HG03439 (cell line): ENCODE data around the gene SKP1.

Source experiments
- ATAC-seq: cut with Tn5 transposase; IDR thresholded peaks from one replicate; pipeline ENCODE4 v1.9.1; 2021; ENCODE audit warnings: mild to moderate bottlenecking, moderate library complexity; ENCODE audit not compliant: unreplicated experiment

SKP1 gene

GRCh38 chr5:134113902-134114875 is 62.6 kb downstream of the SKP1 start, which contains the start of gene TCF7:
TCF7 (plus strand) TSS chr5:134114681; CDS start chr5:134114907, 226 bp downstream.
- ATAC-seq: peak; percentile 78

- no peak for ATAC-seq
Observed at GRCh38 chr5:134113363-134113889, 63.3 kb downstream of the SKP1 start.

- no peak for ATAC-seq
Observed at GRCh38 chr5:134112726-134113362, 63.9 kb downstream of the SKP1 start.

GRCh38 chr5:134111741-134112647 is 64.8 kb downstream of the SKP1 start:
- ATAC-seq: no peak

GRCh38 chr5:134110382-134110781 is 66.4 kb downstream of the SKP1 start:
- no peak for ATAC-seq

- no peak for ATAC-seq
Observed at GRCh38 chr5:134107779-134108178, 69.0 kb downstream of the SKP1 start.

- no peak for ATAC-seq
Observed at GRCh38 chr5:134106991-134107701, 69.6 kb downstream of the SKP1 start.

GRCh38 chr5:134103998-134104654 is 72.6 kb downstream of the SKP1 start:
- no peak for ATAC-seq

- no peak for ATAC-seq
Observed at GRCh38 chr5:134103397-134103796, 73.4 kb downstream of the SKP1 start.

GRCh38 chr5:134101686-134102439 is 74.9 kb downstream of the SKP1 start:
- ATAC-seq: no peak

- ATAC-seq: peak; percentile 64
Observed at GRCh38 chr5:134100283-134101091, 76.3 kb downstream of the SKP1 start.

- no peak for ATAC-seq
Observed at GRCh38 chr5:134099939-134100282, 76.8 kb downstream of the SKP1 start.

GRCh38 chr5:134099288-134099872 is 77.4 kb downstream of the SKP1 start:
- peak; percentile 42 for ATAC-seq
